Activated naive CD8-positive, alpha-beta T cell treated with anti-CD3 and anti-CD28 coated beads, Interleukin-2, amount 10 ng/mL, durations not matched to agents 7 days and 5 days (primary cell): ENCODE data around the gene C1QL4. TPM values are rescaled to one million over a fixed set of nuclear protein-coding genes. Genes with fewer than 3 reads are reported as not detected.

ENCODE experiments used
- ATAC-seq: fragments of 150-1000 bp; cut with Tn5 transposase; one replicate; pipeline ENCODE4 v1.10.0; 2021; ENCODE audit warnings: low read depth, moderate library complexity
- POLR2A ChIA-PET: fragments of 350-600 bp; sonication (Branson Sonifier 250); formaldehyde crosslinking; loops from one replicate; lab custom pipeline; 2021; ENCODE audit warnings: antibody characterized with exemption; lab: Charles Lee
- DNase-seq: peaks from one replicate; pipeline ENCODE4 v3.0.0; 2021
- H3K27ac Mint-ChIP-seq: one replicate; pipeline ENCODE4 v1.8.0; 2022; ENCODE audit warnings: mild to moderate bottlenecking, mixed read lengths
- H3K27me3 Mint-ChIP-seq: one replicate; pipeline ENCODE4 v1.8.0; 2022; ENCODE audit warnings: mild to moderate bottlenecking, moderate library complexity, mixed read lengths
- H3K36me3 Mint-ChIP-seq: one replicate; pipeline ENCODE4 v1.8.0; 2021; ENCODE audit warnings: mild to moderate bottlenecking, mixed read lengths
- H3K4me1 Mint-ChIP-seq: one replicate; pipeline ENCODE4 v1.8.0; 2021; ENCODE audit warnings: mixed read lengths
- H3K4me3 Mint-ChIP-seq: one replicate; pipeline ENCODE4 v1.8.0; 2022; ENCODE audit warnings: mild to moderate bottlenecking, moderate library complexity, mixed read lengths
- H3K9me3 Mint-ChIP-seq: one replicate; pipeline ENCODE4 v1.8.0; 2021; ENCODE audit warnings: mixed read lengths
- total RNA-seq, 2 experiments: library from RNA; stranded (reverse); gene quantifications; one replicate each; pipeline ENCODE4 v1.2.3, GENCODE V29; 2021

Gene C1QL4
- total RNA-seq, 2 experiments from 2014 or later = not detected

GRCh38 chr12:49298160-49298559 is 38.8 kb downstream of the C1QL4 start:
- Mint-ChIP-seq H3K4me3 (peak overlapping the region; percentile 6), H3K27ac (peak overlapping the region; percentile 27), H3K9me3 (no peaks in the 10 kb centered on the region), H3K27me3 (peaks cover 51% of the 10 kb centered on the region), H3K4me1 (peaks cover 15% of the 10 kb centered on the region), H3K36me3 (no peaks in the 10 kb centered on the region)
- POLR2A ChIA-PET = interaction anchor here (0.7 to 1.5 kb wide), 2 partner anchors 25 to 69 kb away, joined by 3 to 4 read pairs; partner anchors contain the start of genes SPATS2 and TROAP
- no peak for ATAC-seq
- DNase-seq = no peak

DNA sequence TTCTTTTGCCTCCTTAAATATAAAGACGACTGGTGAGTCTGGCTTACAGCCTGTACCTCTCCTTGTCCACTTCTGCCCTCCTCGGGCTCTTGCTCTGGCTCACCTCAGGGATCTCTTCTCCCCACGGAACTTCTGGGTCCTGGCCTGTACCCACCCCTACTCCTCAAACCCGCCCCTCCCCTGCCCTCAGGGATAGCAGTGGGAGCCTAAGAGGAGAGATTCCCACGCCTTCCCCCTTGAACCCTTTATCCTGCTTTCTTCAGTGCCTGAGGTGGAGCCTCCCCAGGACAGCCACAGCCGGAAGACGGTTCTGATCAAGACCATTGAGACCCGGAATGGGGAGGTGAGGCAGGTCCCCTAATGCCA is 39.3 kb downstream of the C1QL4 start:
- ATAC-seq (peak; percentile 4), DNase-seq (no peak)
- Mint-ChIP-seq H3K4me1 (peaks cover 15% of the 10 kb centered on the region), H3K27ac (no peak overlapping the region), H3K9me3 (no peaks in the 10 kb centered on the region), H3K4me3 (peak overlapping the region; percentile 54), H3K36me3 (no peaks in the 10 kb centered on the region), H3K27me3 (peaks cover 49% of the 10 kb centered on the region)
- POLR2A ChIA-PET = interaction anchor here (0.9 to 2.4 kb wide), 6 partner anchors 21 to 69 kb away, joined by 3 to 7 read pairs (median 4); partner anchors contain the start of genes SPATS2 and TROAP

DNA sequence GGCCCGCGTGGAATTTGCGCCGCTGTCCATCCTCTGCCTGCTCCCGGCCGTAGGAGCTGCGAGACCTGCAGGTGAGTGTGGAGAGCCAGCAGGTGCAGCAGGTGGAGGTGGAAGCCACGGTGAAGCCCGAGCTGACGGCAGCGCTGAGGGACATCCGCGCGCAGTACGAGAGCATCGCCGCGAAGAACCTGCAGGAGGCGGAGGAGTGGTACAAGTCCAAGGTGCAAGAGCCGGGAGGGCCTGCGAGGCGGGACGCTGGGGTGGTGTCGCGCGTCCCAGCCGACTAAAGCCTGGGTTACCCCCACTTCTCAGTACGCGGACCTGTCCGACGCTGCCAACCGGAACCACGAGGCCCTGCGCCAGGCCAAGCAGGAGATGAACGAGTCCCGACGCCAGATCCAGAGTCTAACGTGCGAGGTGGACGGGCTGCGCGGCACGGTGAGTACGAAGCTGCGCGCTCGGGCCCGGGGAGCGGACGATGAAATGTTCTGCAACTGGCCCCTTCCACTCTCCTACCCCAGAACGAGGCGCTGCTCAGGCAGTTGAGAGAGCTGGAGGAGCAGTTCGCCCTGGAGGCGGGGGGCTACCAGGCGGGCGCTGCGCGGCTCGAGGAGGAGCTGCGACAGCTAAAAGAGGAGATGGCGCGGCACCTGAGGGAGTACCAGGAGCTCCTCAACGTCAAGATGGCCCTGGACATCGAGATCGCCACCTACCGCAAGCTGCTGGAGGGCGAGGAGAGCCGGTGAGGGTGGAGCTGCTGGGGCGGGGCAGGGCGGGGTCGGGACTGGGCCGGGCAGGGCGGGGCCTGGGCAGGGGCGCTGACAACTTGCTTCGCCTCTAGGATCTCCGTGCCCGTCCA is 39.9 kb downstream of the C1QL4 start:
- Mint-ChIP-seq H3K27me3 (peaks cover 54% of the 10 kb centered on the region), H3K9me3 (no peaks in the 10 kb centered on the region), H3K36me3 (no peaks in the 10 kb centered on the region), H3K27ac (no peak overlapping the region), H3K4me1 (peaks cover 15% of the 10 kb centered on the region), H3K4me3 (peak overlapping the region; percentile 72)
- POLR2A ChIA-PET = interaction anchor here (0.9 to 2.4 kb wide), 7 partner anchors 21 to 70 kb away, joined by 3 to 7 read pairs (median 4); partner anchors contain the start of genes SPATS2 and TROAP
- ATAC-seq (peak; percentile 52), DNase-seq (peak; percentile 57)

- Mint-ChIP-seq H3K27ac (no peak overlapping the region), H3K27me3 (peaks cover 62% of the 10 kb centered on the region), H3K4me1 (peaks cover 10% of the 10 kb centered on the region), H3K4me3 (peak overlapping the region; percentile 72), H3K9me3 (no peaks in the 10 kb centered on the region), H3K36me3 (no peaks in the 10 kb centered on the region)
- POLR2A ChIA-PET = interaction anchor here (1.1 to 2.4 kb wide), 4 partner anchors 27 to 35 kb away, joined by 3 to 7 read pairs (median 4); partner anchors contain the start of gene TROAP
- DNase-seq (peak; percentile 82), ATAC-seq (peak; percentile 73)
Measured at GRCh38 chr12:49296034-49296835, 40.8 kb downstream of the C1QL4 start.

DNA sequence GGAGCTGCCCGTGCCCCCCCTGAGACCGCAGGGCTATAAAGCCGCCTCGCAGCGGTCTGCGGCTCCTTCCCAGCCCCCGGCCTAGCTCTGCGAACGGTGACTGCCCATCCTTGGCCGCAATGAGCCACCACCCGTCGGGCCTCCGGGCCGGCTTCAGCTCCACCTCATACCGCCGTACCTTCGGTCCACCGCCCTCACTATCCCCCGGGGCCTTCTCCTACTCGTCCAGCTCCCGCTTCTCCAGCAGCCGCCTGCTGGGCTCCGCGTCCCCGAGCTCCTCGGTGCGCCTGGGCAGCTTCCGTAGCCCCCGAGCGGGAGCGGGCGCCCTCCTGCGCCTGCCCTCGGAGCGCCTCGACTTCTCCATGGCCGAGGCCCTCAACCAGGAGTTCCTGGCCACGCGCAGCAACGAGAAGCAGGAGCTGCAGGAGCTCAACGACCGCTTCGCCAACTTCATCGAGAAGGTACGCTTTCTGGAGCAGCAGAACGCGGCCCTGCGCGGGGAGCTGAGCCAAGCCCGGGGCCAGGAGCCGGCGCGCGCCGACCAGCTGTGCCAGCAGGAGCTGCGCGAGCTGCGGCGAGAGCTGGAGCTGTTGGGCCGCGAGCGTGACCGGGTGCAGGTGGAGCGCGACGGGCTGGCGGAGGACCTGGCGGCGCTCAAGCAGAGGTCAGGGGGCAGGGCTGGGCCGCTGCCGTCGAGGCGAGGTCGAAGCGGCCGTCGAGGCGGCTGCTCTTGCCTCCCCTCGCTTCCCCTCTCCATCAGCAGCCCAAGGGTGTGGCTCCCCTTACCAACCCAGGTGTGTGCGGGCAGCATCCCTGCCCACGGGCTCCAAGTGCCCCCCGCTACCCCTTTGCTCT is 41.7 kb downstream of the C1QL4 start, which contains the start of gene PRPH:
Gene PRPH, plus strand, starts transcription at position 66 of the 855 bp plus-strand sequence. Its CDS starts 54 bp downstream, at position 120.
- H3K4me3 Mint-ChIP-seq = no peak within 1 kb of the TSS
- H3K27ac Mint-ChIP-seq = no peak within 1 kb of the TSS
- peaks cover 10% of the 10 kb centered on the region for H3K4me1 Mint-ChIP-seq
- POLR2A ChIA-PET = interaction anchor here (0.6 to 2.4 kb wide), 4 partner anchors 27 to 184 kb away, joined by 3 to 7 read pairs (median 4); partner anchors contain the start of genes LMBR1L, TROAP and TUBA1B
- no peaks in the 10 kb centered on the region for H3K36me3 Mint-ChIP-seq
- ATAC-seq = no peak
- DNase-seq = peak; percentile 47
- peaks cover 65% of the 10 kb centered on the region for H3K27me3 Mint-ChIP-seq
- no peaks in the 10 kb centered on the region for H3K9me3 Mint-ChIP-seq

- Mint-ChIP-seq H3K27me3 (peaks cover 65% of the 10 kb centered on the region), H3K4me1 (peaks cover 10% of the 10 kb centered on the region), H3K4me3 (no peak overlapping the region), H3K9me3 (no peaks in the 10 kb centered on the region), H3K36me3 (no peaks in the 10 kb centered on the region), H3K27ac (no peak overlapping the region)
- DNase-seq (no peak), ATAC-seq (no peak)
- POLR2A ChIA-PET = interaction anchor here (0.6 to 1.4 kb wide), 3 partner anchors 29 to 184 kb away, joined by 3 to 4 read pairs (median 4); partner anchors contain the start of genes LMBR1L and TUBA1B
Measured at GRCh38 chr12:49294804-49295081, 42.2 kb downstream of the C1QL4 start.

GRCh38 chr12:49294086-49294803 is 42.7 kb downstream of the C1QL4 start:
- POLR2A ChIA-PET = interaction anchor here (1.3 kb wide), 1 partner anchor 163 kb away, joined by 4 read pairs; the partner anchor contains the start of gene TUBA1B
- peaks cover 10% of the 10 kb centered on the region for H3K4me1 Mint-ChIP-seq
- H3K27me3 Mint-ChIP-seq = peaks cover 64% of the 10 kb centered on the region

GRCh38 chr12:49293056-49293956 is 43.7 kb downstream of the C1QL4 start:
- Mint-ChIP-seq H3K9me3 (no peaks in the 10 kb centered on the region), H3K27ac (no peak overlapping the region), H3K36me3 (no peaks in the 10 kb centered on the region), H3K27me3 (peaks cover 56% of the 10 kb centered on the region), H3K4me1 (peaks cover 10% of the 10 kb centered on the region), H3K4me3 (no peak overlapping the region)
- ATAC-seq (no peak), DNase-seq (no peak)
- POLR2A ChIA-PET = no interaction called here

More at GRCh38 chr12:49294086-49294803, 42.7 kb downstream of the C1QL4 start:
- no peak for ATAC-seq
- H3K36me3 Mint-ChIP-seq = no peaks in the 10 kb centered on the region
- H3K9me3 Mint-ChIP-seq = no peaks in the 10 kb centered on the region
- H3K27ac Mint-ChIP-seq = no peak overlapping the region
- no peak for DNase-seq
- H3K4me3 Mint-ChIP-seq = no peak overlapping the region

- no peaks in the 10 kb centered on the region for H3K9me3 Mint-ChIP-seq
- POLR2A ChIA-PET = no interaction called here
- ATAC-seq (no peak), DNase-seq (no peak)
- H3K36me3 Mint-ChIP-seq = no peaks in the 10 kb centered on the region
- peaks cover 10% of the 10 kb centered on the region for H3K4me1 Mint-ChIP-seq
- no peak overlapping the region for H3K4me3 Mint-ChIP-seq
- H3K27me3 Mint-ChIP-seq = peaks cover 55% of the 10 kb centered on the region
- H3K27ac Mint-ChIP-seq = no peak overlapping the region
Measured at GRCh38 chr12:49292729-49293055, 44.3 kb downstream of the C1QL4 start.

DNA sequence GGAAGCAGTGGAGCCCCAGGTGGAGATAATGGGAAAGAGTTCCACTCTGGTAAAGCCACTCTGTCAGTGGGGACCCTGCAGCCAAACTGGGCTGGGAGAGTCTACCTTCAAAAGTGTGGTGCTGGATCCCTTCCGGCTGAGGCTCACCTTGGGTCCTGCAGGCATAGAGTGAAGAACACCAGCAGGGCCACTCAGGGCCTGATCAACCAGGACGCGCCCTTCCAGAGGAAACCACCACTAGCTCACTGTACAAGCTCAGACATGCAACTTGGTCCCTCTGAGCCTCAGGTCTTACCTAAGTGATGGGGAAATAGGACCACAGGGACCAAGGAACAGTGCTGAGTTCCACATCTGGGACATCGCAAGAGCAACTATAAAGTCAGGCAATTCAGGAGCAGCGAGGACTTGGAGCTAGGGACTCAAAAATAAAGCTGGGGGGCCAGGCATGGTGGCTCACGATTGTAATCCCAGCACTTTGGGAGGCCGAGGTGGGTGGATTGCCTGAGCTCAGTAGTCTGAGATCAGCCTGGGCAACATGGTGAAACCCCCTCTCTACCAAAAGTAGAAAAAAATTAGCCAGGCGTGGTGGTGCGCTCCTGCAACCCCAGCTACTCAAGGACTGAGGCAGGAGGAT is 47.9 kb downstream of the C1QL4 start:
- Mint-ChIP-seq H3K27ac (no peak overlapping the region), H3K27me3 (peaks cover 42% of the 10 kb centered on the region), H3K36me3 (no peaks in the 10 kb centered on the region), H3K9me3 (no peaks in the 10 kb centered on the region), H3K4me1 (peaks cover 1% of the 10 kb centered on the region), H3K4me3 (no peak overlapping the region)
- ATAC-seq (no peak), DNase-seq (no peak)
- POLR2A ChIA-PET = interaction anchor here (0.9 to 1.5 kb wide), 3 partner anchors 24 to 53 kb away, joined by 3 to 6 read pairs (median 4); partner anchors contain the start of gene TROAP

DNA sequence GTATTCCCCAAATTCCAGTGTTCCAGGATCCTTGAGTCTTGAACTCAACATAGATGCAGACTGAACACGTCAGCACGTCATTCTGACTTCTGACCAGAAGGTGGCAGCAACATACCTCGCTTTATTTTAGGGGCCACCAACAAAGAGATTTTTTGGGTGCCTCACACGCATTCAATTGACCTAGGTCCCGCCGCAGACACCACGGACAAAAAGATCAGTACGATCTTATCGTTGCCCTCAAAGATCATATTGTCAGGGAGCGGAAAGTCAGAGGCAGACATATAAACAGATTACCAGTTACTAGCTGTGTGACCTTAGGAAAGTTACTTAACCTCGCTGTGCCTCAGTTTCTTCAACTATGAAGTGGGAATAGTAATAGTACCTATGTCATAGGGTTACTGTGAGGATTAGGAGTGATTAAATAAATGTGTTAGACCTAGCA is 48.6 kb downstream of the C1QL4 start:
- POLR2A ChIA-PET = interaction anchor here (0.9 to 1.5 kb wide), 3 partner anchors 23 to 54 kb away, joined by 3 to 6 read pairs (median 4); partner anchors contain the start of gene TROAP
- Mint-ChIP-seq H3K27ac (no peak overlapping the region), H3K4me3 (no peak overlapping the region), H3K4me1 (peaks cover 1% of the 10 kb centered on the region), H3K36me3 (no peaks in the 10 kb centered on the region), H3K27me3 (peaks cover 39% of the 10 kb centered on the region), H3K9me3 (no peaks in the 10 kb centered on the region)
- DNase-seq = peak; percentile 67
- peak; percentile 59 for ATAC-seq
